Neutrophil (primary cell): Measurements from ENCODE around the gene HECTD1.
"Not testable (repeated sequence)": the region's sequence is repeated elsewhere in the genome, so short reads cannot be mapped to it uniquely, and the experiment has no call there.

Experiments used
- H3K27ac ChIP-seq: fragments of 200-600 bp; sonication (generic); 2 replicates; pipeline ENCODE4 v1.5.1; 2016; ENCODE audit warnings: mild to moderate bottlenecking, moderate library complexity
- H3K27me3 ChIP-seq: fragments of 200-600 bp; sonication (generic); 2 replicates; pipeline ENCODE4 v1.6.0; 2016; ENCODE audit warnings: mild to moderate bottlenecking
- H3K36me3 ChIP-seq: fragments of 200-600 bp; sonication (generic); 2 replicates; pipeline ENCODE4 v1.5.1; 2017
- H3K4me1 ChIP-seq, 2 experiments: fragments of 200-600 bp in 1 of 2; sonication (generic) in 1 of 2; 1 replicate in 1 of 2; 2 replicates in 1 of 2; pipeline versions ENCODE4 v1.5.1 to v1.6.1; 2013 to 2016; ENCODE audit warnings: low read depth in 1 of 2, low read length in 1 of 2, mild to moderate bottlenecking in 1 of 2, moderate library complexity in 1 of 2; ENCODE audit not compliant: control insufficient read depth in 1 of 2, insufficient read depth in 1 of 2
- H3K4me3 ChIP-seq, 2 experiments: fragments of 200-600 bp in 1 of 2; sonication (generic) in 1 of 2; 1 replicate in 1 of 2; 2 replicates in 1 of 2; pipeline ENCODE4 v1.5.1; 2013 to 2016; ENCODE audit warnings: low read depth in 1 of 2, low read length in 1 of 2, mild to moderate bottlenecking in 1 of 2, moderate library complexity in 1 of 2
- H3K9me3 ChIP-seq: fragments of 200-600 bp; sonication (generic); 2 replicates; pipeline ENCODE4 v1.5.1; 2016
- TF ChIP-seq, protein P1 (sequence below): fragments of 200-600 bp; sonication (generic); IDR thresholded peaks from 2 replicates; pipeline ENCODE4 v1.5.1; 2016; ENCODE audit warnings: antibody characterized with exemption

The HECTD1 gene

DNA sequence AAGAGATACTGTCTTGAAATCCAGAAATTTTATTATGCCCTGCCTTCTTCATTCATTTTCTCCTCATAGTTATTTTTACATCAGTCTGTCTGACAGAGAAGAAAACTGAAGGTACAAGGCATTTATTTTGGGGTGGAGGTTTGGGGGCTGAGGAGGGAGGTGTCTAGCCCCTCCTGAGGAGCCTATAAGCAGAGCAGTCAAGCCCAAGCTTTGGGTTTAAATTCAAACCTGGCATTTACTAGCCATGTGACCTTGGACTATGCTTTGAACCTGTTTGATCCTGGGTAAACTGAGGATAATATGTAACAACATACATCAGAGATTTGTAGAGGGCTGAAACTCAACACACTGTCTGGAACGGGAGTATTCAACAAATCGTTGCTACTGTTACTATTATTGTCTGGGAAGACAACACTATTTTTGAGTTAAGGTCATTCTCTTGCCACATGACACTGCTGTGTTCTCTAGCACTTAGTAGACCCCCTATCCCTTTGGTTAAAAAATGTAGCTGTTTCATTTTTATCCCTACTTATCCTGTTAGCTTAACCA is 115.4 kb downstream of the HECTD1 start:
- peaks cover 6% of the 10 kb centered on the region for H3K36me3 ChIP-seq
- peaks cover 10 to 11% of the 10 kb centered on the region in 2 experiments for H3K4me1 ChIP-seq
- H3K9me3 ChIP-seq = no peaks in the 10 kb centered on the region
- TF ChIP-seq, protein P1, sequence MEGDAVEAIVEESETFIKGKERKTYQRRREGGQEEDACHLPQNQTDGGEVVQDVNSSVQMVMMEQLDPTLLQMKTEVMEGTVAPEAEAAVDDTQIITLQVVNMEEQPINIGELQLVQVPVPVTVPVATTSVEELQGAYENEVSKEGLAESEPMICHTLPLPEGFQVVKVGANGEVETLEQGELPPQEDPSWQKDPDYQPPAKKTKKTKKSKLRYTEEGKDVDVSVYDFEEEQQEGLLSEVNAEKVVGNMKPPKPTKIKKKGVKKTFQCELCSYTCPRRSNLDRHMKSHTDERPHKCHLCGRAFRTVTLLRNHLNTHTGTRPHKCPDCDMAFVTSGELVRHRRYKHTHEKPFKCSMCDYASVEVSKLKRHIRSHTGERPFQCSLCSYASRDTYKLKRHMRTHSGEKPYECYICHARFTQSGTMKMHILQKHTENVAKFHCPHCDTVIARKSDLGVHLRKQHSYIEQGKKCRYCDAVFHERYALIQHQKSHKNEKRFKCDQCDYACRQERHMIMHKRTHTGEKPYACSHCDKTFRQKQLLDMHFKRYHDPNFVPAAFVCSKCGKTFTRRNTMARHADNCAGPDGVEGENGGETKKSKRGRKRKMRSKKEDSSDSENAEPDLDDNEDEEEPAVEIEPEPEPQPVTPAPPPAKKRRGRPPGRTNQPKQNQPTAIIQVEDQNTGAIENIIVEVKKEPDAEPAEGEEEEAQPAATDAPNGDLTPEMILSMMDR = no peak
- H3K4me3 ChIP-seq = no peak overlapping the region
- no peak overlapping the region for H3K27ac ChIP-seq
- H3K27me3 ChIP-seq = no peaks in the 10 kb centered on the region

DNA sequence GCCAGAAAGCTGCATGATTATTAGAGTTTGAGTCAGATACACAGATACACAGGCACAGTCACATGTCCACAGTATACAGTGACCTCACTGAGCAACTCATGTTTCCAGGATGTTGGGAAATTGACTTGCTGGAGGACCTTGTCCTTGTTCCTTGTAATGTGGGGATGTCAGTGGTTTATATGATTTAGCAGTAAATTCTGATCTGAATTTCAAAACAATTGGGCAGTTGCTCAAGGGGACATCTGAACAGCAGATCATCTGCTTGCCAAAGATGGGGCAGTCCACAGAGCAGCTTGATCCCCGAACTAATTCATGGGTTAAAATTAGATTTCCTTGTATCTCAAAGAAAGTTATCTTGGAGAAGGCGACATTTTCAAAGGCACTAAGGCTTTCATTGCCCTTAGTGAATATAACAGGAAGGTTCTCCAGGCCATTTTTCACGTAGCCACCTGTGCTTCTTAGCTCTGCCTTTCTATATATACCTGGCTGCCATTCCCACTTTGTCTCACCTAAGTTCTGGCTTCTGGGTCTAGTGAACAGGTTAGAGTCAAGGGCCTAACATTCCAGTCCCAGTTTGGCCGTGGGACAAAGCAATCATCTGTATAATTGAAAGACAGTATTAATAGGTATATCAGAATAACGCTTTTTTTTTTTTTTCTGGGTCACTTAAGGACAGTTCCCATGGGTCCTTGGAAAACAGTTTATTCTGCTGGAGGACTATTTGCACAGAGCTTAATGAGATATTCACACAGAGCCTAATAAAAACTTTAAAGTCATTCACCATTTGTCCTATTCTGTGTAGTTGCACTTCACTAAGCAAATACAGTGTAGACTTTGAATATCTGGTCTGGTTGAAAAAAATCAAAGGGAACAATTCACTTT is 116.5 kb downstream of the HECTD1 start:
- Histone ChIP-seq H3K27me3 (no peaks in the 10 kb centered on the region), H3K4me3 (no peak overlapping the region), H3K4me1 (peaks cover 10 to 11% of the 10 kb centered on the region in 2 experiments), H3K9me3 (no peaks in the 10 kb centered on the region), H3K27ac (peak overlapping the region; percentile 54), H3K36me3 (no peaks in the 10 kb centered on the region)
- TF ChIP-seq, protein P1 = no peak

DNA sequence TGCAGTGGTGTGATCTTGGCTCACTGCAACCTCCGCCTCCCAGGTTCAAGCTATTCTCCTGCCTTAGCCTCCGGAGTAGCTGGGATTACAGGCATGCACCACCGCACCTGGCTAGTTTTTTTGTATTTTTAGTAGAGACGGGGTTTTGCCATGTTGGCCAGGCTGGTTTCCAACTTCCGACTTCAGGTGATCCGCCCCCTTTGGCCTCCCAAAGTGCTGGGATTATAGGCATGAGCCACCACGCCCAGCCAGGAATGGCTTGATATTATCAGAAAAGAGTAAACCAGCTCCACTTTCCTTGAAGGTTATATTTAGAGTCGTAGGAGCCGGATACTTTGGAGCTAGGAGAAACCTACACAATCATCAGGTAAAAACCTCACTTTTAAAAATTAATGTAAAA is 121.1 kb downstream of the HECTD1 start:
- H3K27me3 ChIP-seq, H3K4me3 ChIP-seq, H3K9me3 ChIP-seq, H3K36me3 ChIP-seq, H3K27ac ChIP-seq: not testable (repeated sequence)
- peaks cover 10 to 11% of the 10 kb centered on the region in 2 experiments for H3K4me1 ChIP-seq

DNA sequence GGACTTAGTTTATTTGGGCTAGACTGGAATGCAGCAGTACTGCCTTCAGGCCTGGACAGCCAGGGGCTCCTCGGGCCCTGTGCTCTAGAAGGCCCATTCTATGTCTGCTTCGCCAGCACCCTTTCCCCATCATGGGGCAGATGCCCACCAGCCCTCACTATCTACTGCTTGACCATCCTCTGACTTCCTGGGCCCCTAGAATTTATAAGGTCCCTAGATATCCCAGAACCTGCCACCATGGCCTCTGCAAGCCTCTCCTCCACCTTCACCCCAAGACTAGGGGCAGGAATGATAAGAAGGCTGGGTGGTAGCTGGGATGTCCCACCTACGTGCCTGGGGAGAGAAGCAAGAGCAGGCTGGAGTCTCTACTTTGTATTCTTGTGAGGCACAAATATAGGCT is 122.6 kb downstream of the HECTD1 start:
- Histone ChIP-seq H3K27me3 (no peaks in the 10 kb centered on the region), H3K9me3 (no peaks in the 10 kb centered on the region), H3K4me3 (no peak overlapping the region), H3K36me3 (no peaks in the 10 kb centered on the region), H3K4me1 (no peaks in the 10 kb centered on the region), H3K27ac (no peak overlapping the region)
- TF ChIP-seq, protein P1 = no peak

DNA sequence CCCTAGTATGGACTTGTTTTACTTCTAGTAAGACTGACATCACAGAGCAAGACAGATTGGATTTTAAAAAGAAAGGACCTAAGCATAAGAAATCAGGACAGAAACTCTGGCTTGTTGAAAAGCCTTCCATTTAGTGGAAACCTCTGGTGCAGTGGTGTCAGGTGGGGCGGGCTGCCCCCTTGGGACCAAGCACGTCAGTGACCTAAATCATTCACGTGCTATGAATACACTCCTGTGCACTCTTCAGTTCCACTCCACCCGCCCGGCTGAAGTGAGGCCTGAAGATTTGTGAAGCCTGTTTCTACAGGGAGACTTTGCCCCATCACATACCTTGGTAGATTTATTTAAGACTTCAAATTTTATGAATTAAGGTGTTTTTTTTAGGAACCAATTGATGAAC is 123.2 kb downstream of the HECTD1 start:
- TF ChIP-seq, protein P1 = no peak
- Histone ChIP-seq H3K4me1 (no peaks in the 10 kb centered on the region), H3K9me3 (no peaks in the 10 kb centered on the region), H3K36me3 (no peaks in the 10 kb centered on the region), H3K4me3 (no peak overlapping the region), H3K27me3 (no peaks in the 10 kb centered on the region), H3K27ac (no peak overlapping the region)

DNA sequence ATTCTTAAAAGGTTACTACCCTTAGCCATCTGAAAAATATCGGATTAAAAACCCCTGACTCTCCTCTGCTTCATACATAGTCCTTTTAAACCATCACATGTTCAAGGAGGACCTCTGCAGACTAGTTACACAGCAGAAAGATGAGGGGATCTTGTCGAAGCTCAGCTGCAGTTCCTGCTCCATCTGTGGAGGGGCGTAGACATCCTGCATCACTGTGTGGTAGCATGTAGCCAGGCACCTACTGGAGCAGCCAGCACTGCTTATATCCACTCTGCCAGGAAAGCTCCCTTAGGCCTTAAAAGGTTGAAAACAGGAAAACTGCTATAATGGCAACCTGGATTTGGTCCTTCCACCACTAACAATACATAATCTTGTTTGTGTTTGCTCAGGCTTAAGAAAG is 123.8 kb downstream of the HECTD1 start:
- no peaks in the 10 kb centered on the region for H3K4me1 ChIP-seq
- no peak overlapping the region for H3K4me3 ChIP-seq
- TF ChIP-seq, protein P1 = no peak
- no peaks in the 10 kb centered on the region for H3K9me3 ChIP-seq
- no peaks in the 10 kb centered on the region for H3K27me3 ChIP-seq
- no peak overlapping the region for H3K27ac ChIP-seq
- H3K36me3 ChIP-seq = no peaks in the 10 kb centered on the region
